ENCODE measurements around the gene MVB12B. TPM values are rescaled to one million over a fixed set of nuclear protein-coding genes. Genes with fewer than 3 reads are reported as not detected.

Gene MVB12B
- total RNA-seq, 4 donors from 2014 or later, result 8.5 to 13.0 (median 10.5) TPM

GRCh38 chr9:126424511-126424910 lies 97.9 kb downstream of the MVB12B start:
- no peak for TF ChIP-seq CTCF (IDR thresholded peaks at IDR 0.05; ENCODE audit: low read depth)

- TF ChIP-seq CTCF (IDR thresholded peaks at IDR 0.05; ENCODE audit: low read depth), result no peak
Observed at GRCh38 chr9:126428534-126429175, 102.0 kb downstream of the MVB12B start.

- TF ChIP-seq CTCF (IDR thresholded peaks at IDR 0.05; ENCODE audit: low read depth), result no peak
Observed at GRCh38 chr9:126429190-126429589, 102.6 kb downstream of the MVB12B start.

- no peak for TF ChIP-seq CTCF (IDR thresholded peaks at IDR 0.05; ENCODE audit: low read depth)
Observed at GRCh38 chr9:126430124-126430523, 103.5 kb downstream of the MVB12B start.

- TF ChIP-seq CTCF (IDR thresholded peaks at IDR 0.05; ENCODE audit: low read depth), result no peak
Observed at GRCh38 chr9:126431077-126431742, 104.6 kb downstream of the MVB12B start.

GRCh38 chr9:126432659-126433058 lies 106.0 kb downstream of the MVB12B start:
- no peak for TF ChIP-seq CTCF (IDR thresholded peaks at IDR 0.05; ENCODE audit: low read depth)

- no peak for TF ChIP-seq CTCF (IDR thresholded peaks at IDR 0.05; ENCODE audit: low read depth)
Observed at GRCh38 chr9:126435105-126435504, 108.5 kb downstream of the MVB12B start.
